Smooth muscle cell (in vitro differentiated cells): ENCODE measurements around the gene MAD1L1. TPM values are rescaled to one million over a fixed set of nuclear protein-coding genes. Genes with fewer than 3 reads are reported as not detected.

ENCODE experiments used
- DNase-seq: peaks from one replicate; lab custom pipeline; 2025; ENCODE audit not compliant: unreplicated experiment; lab: John Stamatoyannopoulos, UW
- H2AFZ ChIP-seq: fragments of 200-600 bp; sonication (generic); 2 replicates; pipeline ENCODE4 v1.6.0; 2016; ENCODE audit warnings: antibody characterized with exemption, low read depth, mild to moderate bottlenecking
- H3F3A ChIP-seq: fragments of 200-600 bp; sonication (generic); 2 replicates; pipeline ENCODE4 v1.6.0; 2017; ENCODE audit warnings: antibody characterized with exemption, low read depth
- H3K27ac ChIP-seq: fragments of 200-600 bp; sonication (generic); 2 replicates; pipeline ENCODE4 v1.5.1; 2016; ENCODE audit warnings: low read depth, mild to moderate bottlenecking
- H3K27me3 ChIP-seq: fragments of 200-600 bp; sonication (generic); 2 replicates; pipeline ENCODE4 v1.6.1; 2016; ENCODE audit warnings: low read depth, mild to moderate bottlenecking
- H3K36me3 ChIP-seq: fragments of 200-600 bp; sonication (generic); 2 replicates; pipeline ENCODE4 v1.5.1; 2016; ENCODE audit warnings: low read depth
- H3K4me1 ChIP-seq: fragments of 200-600 bp; sonication (generic); 2 replicates; pipeline ENCODE4 v1.5.1; 2016; ENCODE audit warnings: low read depth
- H3K4me2 ChIP-seq: fragments of 200-600 bp; sonication (generic); 2 replicates; pipeline ENCODE4 v1.6.0; 2016; ENCODE audit warnings: mild to moderate bottlenecking
- H3K4me3 ChIP-seq: fragments of 200-600 bp; sonication (generic); 2 replicates; pipeline ENCODE4 v1.5.1; 2016; ENCODE audit warnings: mild to moderate bottlenecking
- H3K79me2 ChIP-seq: fragments of 200-600 bp; sonication (generic); 2 replicates; pipeline ENCODE4 v1.6.0; 2016; ENCODE audit warnings: low read depth, mild to moderate bottlenecking
- H3K9ac ChIP-seq: fragments of 200-600 bp; sonication (generic); 2 replicates; pipeline ENCODE4 v1.6.0; 2016; ENCODE audit warnings: low read depth
- H3K9me3 ChIP-seq: fragments of 200-600 bp; sonication (generic); replicated peaks from 2 replicates; pipeline ENCODE4 v1.5.1; 2016; ENCODE audit warnings: low read depth
- H4K20me1 ChIP-seq: fragments of 200-600 bp; sonication (generic); 2 replicates; pipeline ENCODE4 v1.6.0; 2016; ENCODE audit warnings: low read depth
- WGBS: methylation state at CpG from one replicate; pipeline ENCODE4 v1.1.7; 2016; ENCODE audit warnings: low lambda C conversion rate; 5-methylcytosine and 5-hydroxymethylcytosine counted together
- polyA plus RNA-seq: library from polyadenylated mRNA; unstranded; fragments of >200 nt; fragmentation: Nextera tagmentation; extraction: Ambion mirVana; gene quantifications from 2 replicates; pipeline ENCODE4 v1.2.1, GENCODE V29; 2016
- total RNA-seq: library from RNA; depleted of rRNA; stranded (reverse); fragments of >200 nt; gene quantifications from 2 replicates; pipeline ENCODE4 v1.2.3, GENCODE V29; 2014
- TF ChIP-seq, protein P1 (sequence below): fragments of 200-600 bp; sonication (generic); IDR thresholded peaks from 2 replicates; pipeline ENCODE4 v1.5.1; 2017; ENCODE audit warnings: borderline replicate concordance, mild to moderate bottlenecking, antibody characterized with exemption; ENCODE audit not compliant: insufficient read depth, poor library complexity, severe bottlenecking

MAD1L1 gene
- total and polyA plus RNA-seq, 2 experiments from 2014 or later: 33.4 to 60.7 TPM

DNA sequence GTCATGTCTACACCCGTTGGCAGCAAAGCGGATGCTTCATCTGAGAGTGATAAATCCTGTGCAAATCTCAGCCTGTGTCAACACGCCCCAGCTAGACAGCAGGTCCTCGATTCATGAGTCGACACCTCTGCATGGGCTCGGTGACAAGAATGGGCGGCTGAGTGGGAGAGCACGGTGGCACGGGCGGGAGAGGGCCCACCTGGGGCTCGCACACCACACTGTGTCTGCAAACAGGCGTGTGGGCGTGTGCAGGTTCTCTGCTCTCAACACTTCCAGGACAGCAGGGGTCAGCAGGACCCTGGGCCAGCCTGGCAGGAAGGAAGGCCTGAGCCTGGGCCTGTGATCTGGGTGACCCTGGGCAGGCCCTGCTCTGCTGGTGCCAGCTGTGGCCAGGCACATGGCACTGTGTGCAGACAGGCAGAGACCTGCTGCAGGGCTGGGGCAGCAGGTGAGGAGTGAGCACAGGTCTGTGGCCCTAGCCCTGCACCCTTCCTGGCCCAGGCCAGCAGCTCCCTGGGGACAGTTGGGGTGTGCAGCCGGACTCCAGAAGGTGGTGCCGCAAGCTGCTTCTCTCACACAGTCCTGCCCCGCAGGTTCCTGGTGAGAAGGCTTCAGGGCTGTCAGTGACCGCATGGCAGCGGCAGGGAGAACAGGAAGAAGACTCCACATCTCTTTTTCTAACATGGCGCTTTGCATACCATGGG, 346.2 kb downstream of the MAD1L1 start:
- H3K4me3 ChIP-seq: no peak overlapping the region
- no peaks in the 10 kb centered on the region for H3K36me3 ChIP-seq
- TF ChIP-seq, protein P1, sequence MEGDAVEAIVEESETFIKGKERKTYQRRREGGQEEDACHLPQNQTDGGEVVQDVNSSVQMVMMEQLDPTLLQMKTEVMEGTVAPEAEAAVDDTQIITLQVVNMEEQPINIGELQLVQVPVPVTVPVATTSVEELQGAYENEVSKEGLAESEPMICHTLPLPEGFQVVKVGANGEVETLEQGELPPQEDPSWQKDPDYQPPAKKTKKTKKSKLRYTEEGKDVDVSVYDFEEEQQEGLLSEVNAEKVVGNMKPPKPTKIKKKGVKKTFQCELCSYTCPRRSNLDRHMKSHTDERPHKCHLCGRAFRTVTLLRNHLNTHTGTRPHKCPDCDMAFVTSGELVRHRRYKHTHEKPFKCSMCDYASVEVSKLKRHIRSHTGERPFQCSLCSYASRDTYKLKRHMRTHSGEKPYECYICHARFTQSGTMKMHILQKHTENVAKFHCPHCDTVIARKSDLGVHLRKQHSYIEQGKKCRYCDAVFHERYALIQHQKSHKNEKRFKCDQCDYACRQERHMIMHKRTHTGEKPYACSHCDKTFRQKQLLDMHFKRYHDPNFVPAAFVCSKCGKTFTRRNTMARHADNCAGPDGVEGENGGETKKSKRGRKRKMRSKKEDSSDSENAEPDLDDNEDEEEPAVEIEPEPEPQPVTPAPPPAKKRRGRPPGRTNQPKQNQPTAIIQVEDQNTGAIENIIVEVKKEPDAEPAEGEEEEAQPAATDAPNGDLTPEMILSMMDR: no peak
- 92% methylated on average over 19 of the region's 19 CpGs for WGBS
- no peaks in the 10 kb centered on the region for H3F3A ChIP-seq
- no peak overlapping the region for H3K4me2 ChIP-seq
- no peak overlapping the region for H2AFZ ChIP-seq
- no peak for DNase-seq
- no peaks in the 10 kb centered on the region for H3K79me2 ChIP-seq
- no peaks in the 10 kb centered on the region for H3K27me3 ChIP-seq
- no peak overlapping the region for H3K27ac ChIP-seq
- H3K4me1 ChIP-seq: no peaks in the 10 kb centered on the region
- H3K9ac ChIP-seq: no peak overlapping the region
- peaks cover 36% of the 10 kb centered on the region for H4K20me1 ChIP-seq
- H3K9me3 ChIP-seq: no peaks in the 10 kb centered on the region

GRCh38 chr7:1885465-1886226, 347.1 kb downstream of the MAD1L1 start:
- Histone ChIP-seq H3K4me1 (no peaks in the 10 kb centered on the region), H3K27me3 (no peaks in the 10 kb centered on the region), H4K20me1 (peaks cover 39% of the 10 kb centered on the region), H3K27ac (no peak overlapping the region), H3K36me3 (no peaks in the 10 kb centered on the region), H3K4me2 (no peak overlapping the region), H3F3A (no peaks in the 10 kb centered on the region), H3K9ac (no peak overlapping the region), H3K9me3 (no peaks in the 10 kb centered on the region), H3K4me3 (no peak overlapping the region), H3K79me2 (no peaks in the 10 kb centered on the region), H2AFZ (no peak overlapping the region)
- WGBS: 94% methylated on average over 27 of the region's 28 CpGs
- no peak for DNase-seq
- TF ChIP-seq, protein P1: no peak

GRCh38 chr7:1884583-1885350, 348.0 kb downstream of the MAD1L1 start:
- no peak for DNase-seq
- no peak overlapping the region for H2AFZ ChIP-seq
- H3K27me3 ChIP-seq: no peaks in the 10 kb centered on the region
- TF ChIP-seq, protein P1: no peak
- no peak overlapping the region for H3K9ac ChIP-seq
- no peaks in the 10 kb centered on the region for H3K36me3 ChIP-seq
- H3K27ac ChIP-seq: no peak overlapping the region
- H3K79me2 ChIP-seq: no peaks in the 10 kb centered on the region
- no peaks in the 10 kb centered on the region for H3K4me1 ChIP-seq
- no peak overlapping the region for H3K4me3 ChIP-seq
- 91% methylated on average over 26 of the region's 26 CpGs for WGBS
- no peaks in the 10 kb centered on the region for H3K9me3 ChIP-seq
- no peaks in the 10 kb centered on the region for H3F3A ChIP-seq
- no peak overlapping the region for H3K4me2 ChIP-seq
- peaks cover 44% of the 10 kb centered on the region for H4K20me1 ChIP-seq
